Measurements from ENCODE around the gene DUSP1. TPM values are rescaled to one million over a fixed set of nuclear protein-coding genes. Genes with fewer than 3 reads are reported as not detected.
"Not testable (repeated sequence)": the region's sequence is repeated elsewhere in the genome, so short reads cannot be mapped to it uniquely, and the experiment has no call there.

The DUSP1 gene
- total and polyA plus RNA-seq, 2 of the 4 experiments (the other 2 are of a cell fraction), result 304 to 467 TPM

- WGBS, 2 experiments (ENCODE audit: extremely low coverage in 2 of 2, insufficient read length in 1 of 2), result 60% methylated on average over 1 of the region's 4 CpGs; no CpG with 5 or more reads in 1 of the 2 experiments
- Histone ChIP-seq H2AK5ac (ENCODE audit: low read depth, low read length) (peak overlapping the region; percentile 16; the same call in 1 of the 2 replicates), H3K79me1 (ENCODE audit: low read depth in 1 of 2, low read length in 2 of 2) (peaks cover 0 to 10% of the 10 kb centered on the region in 2 experiments; a peak in 2 of 4 replicates)
- H3K56ac ChIP-seq (ENCODE audit: extremely low read depth, insufficient read depth, low read length); H3K9ac ChIP-seq (ENCODE audit: low read depth, low read length); CTCF ChIA-PET; H2AK9ac ChIP-seq (replicated peaks; ENCODE audit: low read depth, low read length, poor library complexity); H3K27me3 ChIP-seq (ENCODE audit: control insufficient read depth, insufficient read depth, low read length); dilution Hi-C loops (cut with HindIII; ENCODE audit: low sequenced_read_pairs, unreplicated experiment); H3K27ac ChIP-seq (ENCODE audit: insufficient read depth, low read length); H2AFZ ChIP-seq (replicated peaks; ENCODE audit: low read length, poor library complexity); POLR2A ChIA-PET (ENCODE audit: unreplicated experiment); H4K91ac ChIP-seq (ENCODE audit: insufficient read depth, low read depth, low read length); DNase-seq; H3K9me1 ChIP-seq (ENCODE audit: insufficient read depth, low read length); ATAC-seq (ENCODE audit: low read depth); H3K14ac ChIP-seq (replicated peaks; ENCODE audit: low read depth, low read length); H3K9me3 ChIP-seq (ENCODE audit: control insufficient read depth, insufficient read depth, low read length); H2BK20ac ChIP-seq (ENCODE audit: low read depth, low read length); H3K4ac ChIP-seq (ENCODE audit: low read depth, low read length); in situ Hi-C loops (cut with MboI; ENCODE audit: low sequenced_read_pairs); H3K4me2 ChIP-seq (ENCODE audit: low read depth, low read length); H2BK15ac ChIP-seq (ENCODE audit: low read depth, low read length); H4K5ac ChIP-seq (ENCODE audit: low read depth, low read length); BruUV-seq (replicated peaks); H3K18ac ChIP-seq (ENCODE audit: low read depth, low read length); H3K36me3 ChIP-seq (ENCODE audit: control insufficient read depth, insufficient read depth, low read length); H4K8ac ChIP-seq (ENCODE audit: low read depth in 2 of 2, low read length in 2 of 2); H2BK120ac ChIP-seq (ENCODE audit: low read depth, low read length); intact Hi-C loops (cut with micrococcal nuclease); H3K4me1 ChIP-seq (ENCODE audit: control insufficient read depth, insufficient read depth, low read length); H4K20me1 ChIP-seq (ENCODE audit: insufficient read depth, low read length); H3K4me3 ChIP-seq (ENCODE audit: insufficient read depth, low read depth, low read length); H2BK5ac ChIP-seq (ENCODE audit: low read depth, low read length, poor library complexity, severe bottlenecking); H3K23ac ChIP-seq (ENCODE audit: low read depth, low read length): not testable (repeated sequence)
Observed at GRCh38 chr5:172810996-172811395, 40.0 kb upstream of the DUSP1 start.
